GM19372 (cell line): ENCODE results near the gene TMEM182.

Experiments used
- ATAC-seq: cut with Tn5 transposase; IDR thresholded peaks from one replicate; pipeline ENCODE4 v1.9.1; 2021; ENCODE audit warnings: mild to moderate bottlenecking, low read depth, moderate library complexity; ENCODE audit not compliant: unreplicated experiment

TMEM182 gene

DNA sequence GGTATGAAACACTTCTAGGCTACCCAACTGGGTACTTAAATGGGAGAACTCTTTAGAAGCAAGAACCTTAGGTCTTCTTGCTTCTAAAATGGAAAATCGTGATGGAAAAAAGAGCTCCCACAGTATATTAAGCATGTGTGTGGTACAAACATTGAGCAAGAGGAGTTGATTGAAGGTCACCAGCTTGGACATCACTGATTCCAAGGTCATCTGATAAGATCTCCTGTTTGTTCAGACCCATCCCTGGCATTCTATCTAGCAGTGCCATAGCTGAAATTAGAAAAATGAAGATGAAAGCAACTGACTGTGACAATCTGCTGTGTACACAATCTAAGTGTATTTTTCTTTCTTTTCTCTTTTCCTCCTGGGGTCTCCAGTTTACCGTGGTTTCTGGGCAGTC lies 35.7 kb downstream of the TMEM182 start:
- ATAC-seq = no peak

DNA sequence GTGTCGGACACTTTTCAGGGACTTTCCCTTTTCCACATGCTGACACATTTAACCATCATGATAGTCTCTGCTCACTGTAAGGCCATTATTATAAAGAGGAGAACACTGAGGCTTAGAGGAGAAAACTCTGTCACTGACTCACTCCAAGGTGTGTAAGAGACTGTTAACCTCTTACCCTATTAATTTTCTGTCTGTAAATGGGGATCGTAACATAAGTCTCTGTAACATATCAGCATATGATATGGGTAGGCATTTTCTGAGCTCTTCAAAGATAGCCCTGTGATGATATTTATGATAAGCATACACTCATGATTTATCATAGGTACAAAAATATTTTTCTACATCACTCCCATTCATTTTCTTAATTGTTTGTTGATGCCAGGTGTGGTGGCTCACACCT lies 36.4 kb downstream of the TMEM182 start:
- no peak for ATAC-seq

DNA sequence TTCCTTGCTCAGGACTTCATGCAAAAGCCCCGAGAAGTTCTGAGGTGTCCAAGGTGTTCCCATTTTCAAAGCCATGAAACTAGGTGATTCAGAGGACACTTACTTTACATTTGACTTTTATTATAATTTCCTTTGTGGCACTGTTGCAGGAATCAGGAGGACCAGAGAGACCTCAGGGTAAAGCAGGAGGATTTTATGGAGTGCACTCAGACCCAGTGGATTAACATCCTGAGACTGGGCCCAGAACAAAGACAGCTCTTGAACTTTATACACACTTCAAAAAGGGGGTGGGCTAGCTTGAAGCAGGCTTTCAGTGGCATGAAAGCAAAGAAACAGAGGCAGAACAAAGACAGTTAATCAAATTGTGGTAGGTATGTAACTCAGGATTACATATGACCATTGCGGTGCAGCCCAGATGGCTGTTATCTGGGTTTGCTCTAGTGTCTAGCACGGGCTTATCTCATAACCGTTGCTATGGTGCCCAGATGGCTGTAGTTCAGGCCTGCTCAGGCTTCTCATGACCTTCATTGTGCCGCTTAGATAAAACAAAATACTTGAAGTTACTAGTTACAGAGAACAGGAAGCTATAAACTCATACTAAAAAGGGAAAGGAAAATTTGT lies 39.4 kb downstream of the TMEM182 start:
- ATAC-seq = no peak

DNA sequence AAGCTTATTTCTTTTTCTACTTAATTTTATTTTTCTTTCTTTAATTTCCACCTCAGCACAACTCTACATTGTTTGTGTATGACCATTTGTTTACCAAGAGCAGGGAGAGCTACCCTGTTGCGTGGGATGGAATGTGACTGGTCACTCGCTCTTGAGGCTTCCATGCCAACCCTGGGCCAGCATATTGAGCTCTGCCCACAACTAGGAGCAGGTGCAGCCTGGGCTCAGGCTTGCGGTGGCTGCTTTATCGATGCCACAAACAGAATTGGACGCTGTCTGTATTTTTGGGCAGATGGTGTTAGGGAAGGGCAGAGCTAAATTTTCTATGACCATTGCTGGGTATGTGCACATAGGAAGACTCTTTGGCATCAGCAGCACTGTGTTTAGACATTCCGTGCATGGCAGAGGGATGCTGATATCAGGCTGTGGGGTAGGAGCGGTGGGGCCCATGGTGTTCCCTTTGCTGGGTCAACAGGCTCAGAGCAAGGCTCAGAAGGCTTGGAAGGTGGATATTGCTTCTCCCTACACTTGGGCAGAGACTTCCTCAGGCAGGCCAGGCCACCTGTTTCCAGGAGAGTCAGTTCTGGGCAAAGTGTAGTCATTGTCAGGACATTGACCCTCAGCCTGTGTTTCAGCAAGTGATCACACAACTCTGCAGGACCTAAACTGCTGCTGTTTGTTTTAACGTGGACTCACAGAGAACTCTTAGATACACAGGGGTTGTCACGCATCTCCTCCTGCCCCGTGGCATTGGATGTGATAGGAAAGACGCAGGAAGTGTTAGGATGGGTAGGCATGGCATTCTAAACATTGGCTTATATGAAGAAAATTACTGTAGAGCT lies 40.2 kb downstream of the TMEM182 start:
- no peak for ATAC-seq

DNA sequence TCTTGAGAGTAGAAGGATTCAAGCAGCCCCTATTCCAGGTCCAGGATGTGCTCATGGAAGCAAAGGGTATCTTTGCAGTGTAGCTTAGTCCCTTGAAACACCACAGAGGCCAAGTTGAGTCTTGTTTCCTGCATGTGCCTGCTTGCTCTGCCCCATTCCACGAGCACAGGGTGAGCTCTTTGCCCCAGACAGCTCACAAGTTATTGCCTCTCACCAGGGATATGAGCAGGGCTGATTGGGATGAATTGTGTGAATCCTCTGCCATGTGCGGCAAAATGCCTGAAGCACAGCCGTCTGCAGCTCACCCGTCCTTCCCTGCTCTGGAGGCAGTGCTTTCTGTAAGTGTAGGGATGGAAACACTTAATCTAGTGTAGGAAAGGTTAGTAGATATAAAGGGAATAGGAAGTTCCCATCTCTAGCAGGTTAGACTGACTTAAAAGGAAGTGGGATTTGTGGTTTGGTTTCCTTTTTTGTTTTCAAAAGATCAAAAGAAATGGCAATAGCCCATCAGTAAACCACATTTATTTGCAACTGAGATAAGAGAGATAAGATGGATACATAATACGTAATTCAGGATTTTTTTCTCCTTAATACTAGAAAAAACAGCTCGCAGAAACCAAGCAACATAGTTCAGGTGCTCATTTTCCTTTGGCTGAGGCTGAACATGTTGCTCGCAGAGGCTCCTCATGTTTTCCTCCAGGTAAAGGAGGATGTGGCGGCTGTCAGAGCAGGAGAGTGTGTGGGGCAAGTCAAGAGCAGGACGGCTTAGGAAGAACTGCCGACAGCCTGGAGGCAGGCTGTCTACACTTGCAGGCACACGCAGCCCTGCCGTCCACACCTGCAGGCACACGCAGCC lies 41.4 kb downstream of the TMEM182 start:
- no peak for ATAC-seq

DNA sequence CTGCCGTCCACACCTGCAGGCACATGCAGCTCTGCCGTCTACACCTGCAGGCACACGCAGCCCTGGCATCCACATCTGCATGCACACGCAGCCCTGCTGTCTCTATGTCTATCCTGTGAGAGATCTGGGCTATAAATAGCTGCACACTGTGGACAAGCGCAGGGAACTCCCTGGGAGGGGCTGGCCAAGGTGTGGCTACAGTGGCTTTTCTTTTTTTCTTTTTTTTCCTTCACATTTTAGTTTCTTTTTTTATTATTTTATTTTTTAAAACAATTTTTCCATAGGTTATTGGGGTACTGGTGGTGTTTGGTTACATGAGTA lies 42.0 kb downstream of the TMEM182 start:
- no peak for ATAC-seq

DNA sequence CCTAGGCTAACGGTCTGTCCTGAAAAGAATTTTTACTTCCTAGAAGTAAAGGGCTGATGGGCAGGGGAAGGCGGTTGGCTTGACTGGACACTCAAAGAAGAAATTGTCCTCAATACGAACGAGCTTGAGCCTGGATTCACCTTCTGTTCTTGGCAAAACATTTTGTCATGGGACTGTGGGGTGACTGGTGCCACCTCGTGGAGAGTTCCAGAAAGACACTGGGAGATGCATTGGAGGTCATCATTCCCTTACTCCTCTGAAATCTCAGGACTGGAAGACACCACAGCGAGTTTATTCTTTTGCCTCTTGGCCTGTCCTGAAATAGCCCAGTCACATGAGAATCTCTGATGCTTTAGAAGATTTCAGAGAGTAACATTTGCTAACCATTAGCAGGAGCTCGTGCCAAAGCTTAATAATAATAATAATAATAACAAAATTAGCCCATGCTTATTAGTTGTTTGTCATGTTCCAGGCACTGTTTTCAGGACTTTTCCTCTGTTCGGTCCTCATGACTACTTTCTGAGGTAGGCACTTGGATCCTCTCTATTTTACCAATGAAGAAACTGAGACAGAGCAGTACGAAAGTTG lies 44.5 kb downstream of the TMEM182 start:
- peak; percentile 75 for ATAC-seq

DNA sequence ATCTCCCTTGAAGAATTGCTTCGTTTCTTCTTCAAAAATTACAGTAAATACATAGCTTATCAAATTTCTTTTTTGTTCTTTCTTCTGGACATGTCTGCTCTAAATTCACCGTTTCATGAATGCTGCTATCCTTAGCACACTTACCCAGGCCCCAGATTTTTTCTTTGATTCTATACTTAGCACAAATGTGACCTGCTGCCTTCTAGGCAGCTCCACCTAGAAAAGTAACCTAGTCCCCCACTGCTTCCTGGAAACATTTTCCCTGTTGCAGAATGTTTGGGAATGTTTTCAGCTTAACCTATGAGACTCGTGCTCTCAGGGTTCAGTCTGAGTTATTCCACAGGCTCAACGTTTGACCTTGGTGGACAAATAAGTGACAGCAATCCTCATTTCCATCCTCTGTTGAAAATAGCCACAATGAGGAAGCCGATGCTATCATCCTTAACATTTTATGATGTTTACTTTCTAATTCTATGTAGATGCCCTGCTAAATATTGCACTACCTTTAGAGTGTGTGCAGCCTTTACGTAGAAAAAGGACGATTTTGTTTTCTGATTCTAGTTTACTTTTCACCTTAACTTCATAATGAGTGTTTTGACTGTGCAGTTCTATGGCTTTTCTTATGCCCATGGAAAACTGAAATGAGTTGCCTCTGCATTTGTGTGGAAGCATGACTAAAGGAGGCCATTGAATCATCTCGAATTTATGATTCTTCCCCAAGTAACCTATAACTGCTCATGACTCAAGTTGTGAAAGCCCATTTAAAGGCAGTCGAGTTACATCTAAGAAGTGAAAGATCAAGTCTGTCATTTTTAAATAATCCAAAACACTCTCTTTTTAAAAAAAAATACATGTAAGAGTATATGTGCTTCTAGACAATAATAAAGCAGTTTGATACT lies 47.7 kb downstream of the TMEM182 start:
- no peak for ATAC-seq

DNA sequence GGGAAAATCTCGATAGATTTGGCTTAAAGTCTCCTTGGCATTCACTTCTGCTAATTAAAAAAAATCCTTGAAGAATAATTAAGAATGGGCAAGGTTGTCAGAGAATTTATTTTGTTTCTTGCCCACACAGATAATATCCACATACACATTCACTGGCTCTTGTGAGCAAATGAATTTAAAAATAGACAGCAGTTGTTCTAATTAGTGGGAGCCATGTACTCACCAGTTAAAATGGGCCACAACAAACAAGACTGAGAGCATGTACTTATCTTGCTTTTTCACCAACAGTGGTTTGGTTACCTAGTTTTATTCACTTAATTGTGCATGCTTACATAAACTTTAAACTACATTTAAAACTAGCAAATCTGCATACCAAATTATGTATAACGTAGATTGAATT lies 53.5 kb downstream of the TMEM182 start:
- no peak for ATAC-seq

DNA sequence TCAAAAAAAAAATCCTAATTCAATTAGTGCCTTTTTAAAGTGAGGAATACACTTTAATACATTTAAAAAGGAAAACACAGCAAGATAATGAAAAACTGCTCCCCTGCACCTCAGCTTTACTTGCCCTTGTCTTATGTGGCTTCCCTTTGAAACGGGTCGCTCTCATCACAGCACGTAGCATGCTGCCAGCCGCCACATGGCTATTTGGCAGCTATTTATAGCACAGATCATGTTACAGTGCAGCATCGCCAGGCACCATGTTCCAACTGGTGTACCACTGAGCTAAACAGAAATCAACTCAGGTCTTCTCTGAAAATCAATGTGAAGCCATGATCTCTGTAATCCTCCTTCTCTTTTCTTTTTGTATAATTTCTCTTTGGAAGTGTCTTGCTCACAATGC lies 65.1 kb downstream of the TMEM182 start:
- no peak for ATAC-seq

DNA sequence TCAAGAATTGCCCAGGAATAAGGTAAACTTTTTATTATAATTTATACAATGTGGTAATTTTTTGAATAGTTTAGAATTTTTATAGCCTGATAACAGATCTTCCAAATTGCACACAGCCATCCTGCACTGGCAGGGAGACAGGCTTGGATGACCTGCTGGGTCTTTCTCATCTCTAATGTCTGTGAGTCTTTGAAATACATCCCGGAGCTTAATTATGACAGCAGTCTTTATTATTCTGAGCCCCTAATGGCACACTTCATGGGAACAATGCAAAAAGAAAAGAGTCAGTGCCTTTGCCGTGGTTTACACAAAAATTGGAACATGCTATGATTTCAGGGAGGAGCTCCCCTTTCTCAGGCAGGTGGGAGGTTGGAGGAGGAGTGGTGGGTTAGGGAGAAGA lies 71.0 kb downstream of the TMEM182 start:
- ATAC-seq = no peak

DNA sequence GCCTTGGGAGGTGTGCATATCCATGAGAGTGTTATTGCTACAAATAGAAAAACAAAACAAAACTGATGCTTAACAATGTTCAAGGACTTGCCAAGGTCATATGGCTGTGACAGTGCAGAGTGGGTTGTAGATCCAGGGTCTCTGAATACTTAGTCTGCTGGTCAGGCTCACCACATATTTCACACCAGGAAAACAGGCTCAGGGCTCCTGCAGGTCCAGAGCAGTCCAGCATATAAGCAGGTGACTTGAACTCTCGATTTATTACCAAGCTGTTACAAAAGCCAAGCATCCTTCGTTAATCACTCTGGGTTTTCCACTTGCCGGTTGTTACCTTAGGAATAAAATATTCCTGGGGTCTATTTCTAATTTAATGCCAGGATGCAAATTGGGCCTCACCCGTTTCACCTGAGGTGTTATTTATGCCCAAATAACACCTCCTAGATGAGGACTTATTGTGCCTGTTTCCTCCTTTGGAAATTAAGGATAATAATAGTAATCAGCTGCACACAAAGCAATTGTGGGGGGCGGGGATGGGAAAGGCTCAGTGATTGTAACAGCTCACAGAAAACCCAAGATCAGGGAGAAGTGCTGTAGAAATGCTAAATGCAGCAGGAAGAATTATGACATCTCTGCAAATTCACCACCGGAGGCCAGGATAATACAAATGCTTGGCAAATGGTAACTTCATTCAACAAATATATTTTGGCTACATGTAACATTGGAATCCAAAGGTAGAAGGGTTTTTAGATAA lies 72.9 kb downstream of the TMEM182 start:
- no peak for ATAC-seq

DNA sequence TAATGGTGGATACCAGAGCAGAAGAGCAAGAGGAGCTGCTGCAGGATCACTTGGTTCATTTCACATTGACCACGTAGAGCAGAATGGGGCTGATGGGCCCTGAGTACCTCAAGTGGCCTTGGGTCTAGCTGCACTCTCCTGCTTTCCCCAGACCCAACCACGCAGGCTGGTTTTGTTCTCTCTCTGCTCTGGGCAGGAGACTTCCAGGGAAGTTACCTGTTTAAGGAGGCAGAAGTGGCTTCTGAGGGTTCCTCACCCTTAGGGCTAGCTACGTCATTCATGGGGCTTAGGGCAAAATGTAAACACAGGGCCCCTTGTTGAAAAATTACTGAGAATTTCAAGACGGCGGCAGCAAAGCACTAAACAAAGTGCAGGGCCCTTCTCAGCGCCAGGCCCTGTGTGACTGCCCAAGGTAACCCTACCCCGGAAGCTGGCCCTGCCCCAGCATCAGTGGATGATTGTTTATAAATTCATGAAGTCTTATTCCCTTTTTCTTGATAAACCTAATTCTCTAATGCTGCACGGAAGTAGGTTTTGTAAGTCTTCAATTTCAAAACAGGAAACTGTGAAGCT lies 75.9 kb downstream of the TMEM182 start:
- ATAC-seq = no peak

DNA sequence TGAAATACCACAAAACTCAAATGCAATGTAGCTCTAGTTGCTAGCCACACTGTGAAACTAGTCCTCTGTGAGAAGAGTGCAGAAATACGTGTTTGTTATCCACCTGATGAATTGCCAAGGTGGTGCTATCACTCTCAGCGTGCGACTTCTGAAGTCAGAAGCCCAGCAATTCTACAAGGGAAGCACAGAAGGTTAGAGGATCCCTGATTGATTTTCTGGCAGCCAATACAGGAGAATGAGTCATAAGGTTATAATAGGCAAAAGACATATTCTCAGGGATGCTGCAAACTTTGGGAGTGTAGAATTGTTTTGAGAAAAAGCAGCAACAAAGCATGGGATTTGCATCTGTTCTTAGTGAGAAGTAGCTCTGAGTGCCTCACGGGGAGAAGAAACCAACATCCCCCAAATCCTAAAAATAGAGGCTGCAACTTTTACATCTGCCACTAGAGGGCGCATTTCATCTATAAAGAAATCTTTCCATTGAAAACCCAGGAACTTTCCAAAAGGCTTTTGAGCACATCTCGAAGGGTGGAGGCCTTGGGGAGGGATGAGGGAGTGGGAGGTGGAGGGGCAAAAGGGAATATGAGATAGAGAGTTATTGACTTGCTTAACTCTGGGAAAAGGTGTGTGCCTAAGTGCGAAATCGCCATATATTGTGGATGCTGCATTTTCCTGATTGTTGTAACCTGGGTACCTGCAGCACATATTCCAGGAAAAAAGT lies 78.0 kb downstream of the TMEM182 start:
- no peak for ATAC-seq

DNA sequence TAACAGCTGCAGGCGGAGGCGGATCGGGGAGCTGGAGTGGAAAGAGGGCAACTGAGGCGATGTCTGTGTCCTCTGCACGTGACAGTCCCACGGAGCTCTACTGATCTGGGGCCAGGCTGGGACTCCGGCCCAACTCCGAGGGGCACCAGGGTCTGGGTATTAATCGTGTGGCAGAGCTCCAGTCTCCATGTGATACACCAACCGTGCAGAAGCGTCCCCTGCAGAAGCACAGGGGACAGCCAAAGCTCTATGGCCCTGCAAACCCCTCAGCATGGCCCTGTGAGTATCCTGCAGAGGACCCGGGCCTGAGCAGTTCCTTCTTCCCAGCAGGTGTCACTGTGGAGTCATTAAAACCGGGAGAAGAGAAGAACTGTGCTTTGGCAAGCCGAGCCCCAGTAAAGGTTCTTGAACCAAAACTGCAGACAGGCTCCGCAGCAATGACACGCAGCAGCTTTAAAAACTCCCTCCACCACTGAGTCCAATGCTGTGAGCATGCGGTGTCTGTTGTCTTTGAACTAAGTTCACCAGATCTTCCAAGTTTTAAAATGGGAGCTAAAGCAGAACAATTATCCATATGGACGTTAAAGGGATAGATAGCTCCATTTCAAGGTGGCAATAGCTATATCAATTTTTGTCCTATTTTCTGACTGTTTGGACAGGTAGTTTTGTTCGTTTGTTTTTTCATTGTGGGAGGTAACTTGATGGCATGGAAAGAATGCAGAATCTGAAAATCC lies 79.4 kb downstream of the TMEM182 start:
- peak; percentile 78 for ATAC-seq

DNA sequence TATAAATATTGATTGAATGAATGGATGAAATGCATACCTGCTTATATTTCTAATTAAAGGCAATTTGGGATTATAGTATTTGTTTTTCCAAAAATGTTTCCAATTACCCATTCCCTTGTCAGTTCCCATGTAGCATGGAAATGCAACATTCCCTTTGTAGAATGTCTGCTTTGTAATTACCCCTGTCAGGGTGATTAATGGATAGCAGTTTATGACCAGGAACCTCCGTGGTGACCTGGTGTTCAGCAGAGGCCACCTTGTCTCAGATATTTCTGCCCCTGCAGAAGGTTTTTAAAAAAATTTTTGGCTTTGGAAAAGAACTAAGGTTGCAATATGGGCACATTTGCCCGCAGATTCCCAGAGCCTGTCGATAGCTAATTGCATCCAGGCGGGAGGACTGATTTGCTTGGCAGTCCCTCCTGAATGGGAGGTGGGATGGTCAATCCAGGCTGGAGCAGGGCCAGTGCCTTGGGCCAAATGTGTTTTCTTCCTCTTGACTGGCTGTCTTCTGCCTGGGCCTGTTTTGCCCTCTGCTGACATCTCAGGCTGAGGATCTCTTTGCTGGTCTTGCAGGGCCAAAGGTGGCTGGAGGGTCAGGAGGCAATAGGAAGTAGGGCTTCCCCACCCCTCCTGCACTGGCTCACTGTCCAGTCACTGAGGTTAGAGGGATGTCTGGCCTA lies 82.1 kb downstream of the TMEM182 start:
- ATAC-seq = no peak

DNA sequence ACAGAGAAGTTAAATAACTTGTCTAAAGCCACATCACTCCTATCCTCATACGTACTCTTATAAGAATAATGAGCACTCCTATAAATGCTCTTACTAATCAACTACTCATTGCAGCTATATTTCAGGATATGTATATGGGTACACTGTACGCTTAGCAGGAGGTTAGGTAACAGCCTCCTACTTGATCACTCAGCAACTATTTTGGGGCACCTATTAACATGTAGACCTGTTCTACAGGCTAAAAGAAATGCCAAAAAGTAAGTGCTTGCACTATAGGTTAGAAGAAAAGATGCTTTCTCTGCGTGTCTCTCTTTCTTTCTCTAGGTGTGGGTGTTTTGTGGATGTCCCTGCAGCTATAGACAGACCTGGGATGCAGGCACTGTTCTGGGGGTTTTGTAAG lies 83.1 kb downstream of the TMEM182 start:
- no peak for ATAC-seq
